NCI-H1092 treated with DMSO at 0.1 percent for 48 hours (cell line): Measurements from ENCODE around the gene IPO4.
A peak's percentile ranks its signal among the peaks of the same experiment; 100 is the strongest.
"Not testable (repeated sequence)": the region's sequence is repeated elsewhere in the genome, so short reads cannot be mapped to it uniquely, and the experiment has no call there.

Source experiments
- DNase-seq: peaks from one replicate; lab custom pipeline; 2025; lab: John Stamatoyannopoulos, UW

IPO4 gene, protein sequence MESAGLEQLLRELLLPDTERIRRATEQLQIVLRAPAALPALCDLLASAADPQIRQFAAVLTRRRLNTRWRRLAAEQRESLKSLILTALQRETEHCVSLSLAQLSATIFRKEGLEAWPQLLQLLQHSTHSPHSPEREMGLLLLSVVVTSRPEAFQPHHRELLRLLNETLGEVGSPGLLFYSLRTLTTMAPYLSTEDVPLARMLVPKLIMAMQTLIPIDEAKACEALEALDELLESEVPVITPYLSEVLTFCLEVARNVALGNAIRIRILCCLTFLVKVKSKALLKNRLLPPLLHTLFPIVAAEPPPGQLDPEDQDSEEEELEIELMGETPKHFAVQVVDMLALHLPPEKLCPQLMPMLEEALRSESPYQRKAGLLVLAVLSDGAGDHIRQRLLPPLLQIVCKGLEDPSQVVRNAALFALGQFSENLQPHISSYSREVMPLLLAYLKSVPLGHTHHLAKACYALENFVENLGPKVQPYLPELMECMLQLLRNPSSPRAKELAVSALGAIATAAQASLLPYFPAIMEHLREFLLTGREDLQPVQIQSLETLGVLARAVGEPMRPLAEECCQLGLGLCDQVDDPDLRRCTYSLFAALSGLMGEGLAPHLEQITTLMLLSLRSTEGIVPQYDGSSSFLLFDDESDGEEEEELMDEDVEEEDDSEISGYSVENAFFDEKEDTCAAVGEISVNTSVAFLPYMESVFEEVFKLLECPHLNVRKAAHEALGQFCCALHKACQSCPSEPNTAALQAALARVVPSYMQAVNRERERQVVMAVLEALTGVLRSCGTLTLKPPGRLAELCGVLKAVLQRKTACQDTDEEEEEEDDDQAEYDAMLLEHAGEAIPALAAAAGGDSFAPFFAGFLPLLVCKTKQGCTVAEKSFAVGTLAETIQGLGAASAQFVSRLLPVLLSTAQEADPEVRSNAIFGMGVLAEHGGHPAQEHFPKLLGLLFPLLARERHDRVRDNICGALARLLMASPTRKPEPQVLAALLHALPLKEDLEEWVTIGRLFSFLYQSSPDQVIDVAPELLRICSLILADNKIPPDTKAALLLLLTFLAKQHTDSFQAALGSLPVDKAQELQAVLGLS

DNA sequence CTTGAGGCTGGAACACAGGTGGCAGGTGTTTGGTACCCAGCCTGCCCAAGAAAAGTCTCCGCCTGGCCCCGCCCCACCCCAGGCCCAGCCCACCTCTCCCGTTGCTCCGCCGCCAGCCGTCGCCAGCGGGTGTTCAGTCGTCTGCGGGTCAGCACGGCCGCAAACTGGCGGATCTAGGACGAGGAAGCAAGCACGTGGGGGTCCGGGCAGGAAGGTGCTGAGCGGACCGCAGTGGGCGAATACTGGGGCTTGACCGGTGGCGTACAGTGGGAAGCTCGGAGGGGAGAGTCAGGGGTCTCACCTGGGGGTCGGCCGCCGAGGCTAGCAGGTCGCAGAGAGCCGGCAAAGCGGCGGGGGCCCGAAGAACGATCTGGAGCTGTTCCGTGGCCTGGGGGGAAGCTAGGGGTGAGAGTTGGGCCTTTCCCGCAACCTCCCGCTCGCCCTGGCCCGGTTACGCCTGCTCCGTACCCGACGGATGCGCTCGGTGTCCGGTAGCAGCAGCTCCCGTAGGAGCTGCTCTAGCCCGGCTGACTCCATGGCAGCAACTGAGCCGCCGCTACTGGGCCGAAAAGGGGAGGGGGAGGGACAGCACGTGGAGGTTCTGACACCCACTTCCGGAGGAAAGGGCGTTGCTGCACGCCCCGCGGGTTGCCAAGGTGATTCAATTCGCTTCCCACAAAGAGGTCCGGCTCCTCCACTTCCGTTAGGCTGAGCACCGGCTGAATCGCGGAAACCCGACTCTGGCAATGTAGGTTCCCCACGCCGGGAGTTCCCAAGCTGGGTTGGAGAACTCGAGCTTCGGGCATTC, at the start of gene IPO4:
Gene IPO4, minus strand, starts transcription at position 566 of the 808 bp plus-strand sequence. Its CDS starts 29 bp downstream, at position 537.
- DNase-seq: peak; percentile 99

DNA sequence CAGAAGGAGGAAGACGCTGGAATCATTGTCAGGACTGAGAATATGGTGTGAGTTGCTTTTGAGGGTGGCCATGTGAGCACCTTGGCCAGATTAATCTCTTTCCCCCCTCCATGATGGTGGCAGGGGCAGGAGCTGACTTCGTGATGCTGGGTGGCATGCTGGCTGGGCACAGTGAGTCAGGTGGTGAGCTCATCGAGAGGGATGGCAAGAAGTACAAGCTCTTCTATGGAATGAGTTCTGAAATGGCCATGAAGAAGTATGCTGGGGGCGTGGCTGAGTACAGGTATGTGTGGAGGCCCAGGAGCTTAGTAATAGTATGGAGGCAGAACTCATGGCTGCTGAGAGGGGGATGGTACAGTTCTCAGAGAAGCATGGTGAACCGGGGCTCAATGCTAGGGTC, 49.5 kb upstream of the IPO4 start:
- no peak for DNase-seq

GRCh38 chr14:24237463-24237955, 48.9 kb upstream of the IPO4 start:
- no peak for DNase-seq

DNA sequence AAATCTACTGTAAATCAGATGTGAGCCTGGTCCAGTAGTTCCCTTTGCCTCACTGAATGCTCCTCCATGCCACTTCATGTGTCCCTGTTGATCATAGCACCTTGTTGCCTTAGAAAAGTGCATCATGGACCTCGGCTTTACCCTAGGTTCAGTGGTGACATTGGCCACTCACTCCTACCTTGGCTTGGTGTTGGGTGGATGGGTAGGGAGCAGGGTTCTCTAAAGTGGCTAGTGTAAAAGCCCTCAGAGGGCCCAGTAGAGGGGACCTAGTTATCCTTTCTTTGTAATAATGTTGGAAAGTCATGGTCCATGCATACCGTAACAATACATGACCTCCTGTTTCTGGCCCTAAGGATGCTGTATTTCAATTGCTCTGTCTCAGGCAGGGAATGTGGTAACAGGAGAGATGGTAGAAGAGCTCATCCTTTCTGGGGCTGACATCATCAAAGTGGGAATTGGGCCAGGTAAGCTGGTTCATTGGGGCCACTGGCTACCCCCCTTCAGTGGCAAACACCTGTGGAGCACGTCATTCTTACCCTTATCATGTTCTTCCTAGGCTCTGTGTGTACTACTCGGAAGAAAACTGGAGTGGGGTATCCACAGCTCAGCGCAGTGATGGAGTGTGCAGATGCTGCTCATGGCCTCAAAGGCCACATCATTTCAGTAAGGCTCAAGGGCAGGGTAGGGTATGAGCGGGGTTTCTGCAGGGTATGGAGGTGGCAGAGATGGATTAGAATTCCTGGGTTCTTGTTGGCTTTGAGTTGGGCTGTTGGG, 48.3 kb upstream of the IPO4 start:
- DNase-seq: no peak

DNA sequence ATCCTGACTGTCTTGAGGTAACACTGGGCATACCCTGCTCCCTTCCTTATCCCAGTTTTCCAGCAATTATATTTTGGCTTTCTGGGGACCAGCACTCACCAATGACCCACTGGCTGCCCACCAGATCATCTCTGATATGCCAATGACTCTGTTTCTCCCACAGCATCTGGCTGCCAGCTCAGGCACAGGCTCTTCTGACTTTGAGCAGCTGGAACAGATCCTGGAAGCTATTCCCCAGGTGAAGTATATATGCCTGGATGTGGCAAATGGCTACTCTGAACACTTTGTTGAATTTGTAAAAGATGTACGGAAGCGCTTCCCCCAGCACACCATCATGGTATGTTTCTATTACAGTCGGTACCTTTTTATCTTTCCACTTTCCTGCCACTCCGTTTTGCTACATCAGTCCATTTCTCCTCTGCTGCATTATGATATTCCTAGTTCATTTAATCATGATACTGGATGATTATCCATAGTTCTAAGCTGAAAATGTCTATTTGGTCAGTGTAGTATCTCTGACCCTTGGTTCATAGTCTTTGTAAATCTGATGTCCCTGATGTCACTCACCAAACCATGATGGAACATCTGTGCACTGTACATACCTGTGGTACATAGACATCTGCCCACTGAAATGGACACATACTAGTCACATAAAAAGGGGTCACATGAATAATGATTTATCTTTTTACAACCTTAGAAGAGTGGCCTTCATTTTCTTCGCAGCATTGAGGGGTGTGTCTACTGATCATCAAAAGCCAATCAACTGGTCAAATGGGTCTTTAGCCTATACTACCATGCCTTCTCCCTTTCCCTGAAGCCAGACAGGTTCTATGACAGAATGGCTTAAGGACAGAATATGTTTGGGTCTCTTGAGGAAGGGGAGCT, 47.4 kb upstream of the IPO4 start:
- no peak for DNase-seq

DNA sequence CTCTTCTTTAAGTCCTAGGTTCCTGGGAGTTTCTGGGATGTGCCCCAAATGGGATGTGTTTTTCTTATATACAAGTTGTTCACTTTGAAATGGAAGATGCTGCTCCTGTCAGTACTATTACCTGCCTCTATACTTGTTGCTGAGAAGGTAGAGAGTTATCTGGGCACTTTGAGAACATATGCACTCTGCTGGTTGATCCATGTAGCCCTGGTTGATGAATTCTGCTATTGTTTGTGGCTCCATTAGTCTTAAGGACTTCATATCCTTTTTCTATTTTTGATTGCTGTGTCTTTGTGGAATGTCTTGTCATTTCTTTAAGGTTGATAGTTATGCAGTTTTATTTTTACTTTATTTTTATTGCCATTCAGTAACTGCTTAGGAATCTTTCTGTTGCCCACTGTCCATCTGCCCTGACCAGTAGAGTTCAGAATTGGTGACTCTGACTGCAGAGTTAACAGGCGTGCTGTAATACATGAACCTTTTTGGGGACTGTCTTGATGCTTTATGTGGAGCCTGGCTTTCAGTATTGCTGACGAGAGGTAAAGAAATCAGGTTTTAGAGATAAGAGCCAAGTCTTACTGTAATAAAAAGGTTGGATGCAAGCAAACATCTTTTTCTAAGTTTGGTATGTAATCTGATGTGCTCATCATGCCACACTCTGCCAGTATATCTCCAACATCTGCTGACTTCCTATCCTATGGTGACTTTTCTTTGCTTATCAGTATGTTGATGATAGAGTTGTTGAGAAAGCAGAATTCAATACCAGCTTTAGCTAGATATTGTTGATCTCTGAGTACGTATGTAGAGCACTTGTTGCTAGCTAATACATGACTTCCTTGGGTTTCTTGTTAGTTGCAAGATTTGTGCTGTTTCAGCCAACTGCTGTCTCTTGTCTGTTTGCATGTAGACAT, 45.7 kb upstream of the IPO4 start:
- DNase-seq: no peak

- no peak for DNase-seq
Measured at GRCh38 chr14:24233538-24233866, 44.9 kb upstream of the IPO4 start.

DNA sequence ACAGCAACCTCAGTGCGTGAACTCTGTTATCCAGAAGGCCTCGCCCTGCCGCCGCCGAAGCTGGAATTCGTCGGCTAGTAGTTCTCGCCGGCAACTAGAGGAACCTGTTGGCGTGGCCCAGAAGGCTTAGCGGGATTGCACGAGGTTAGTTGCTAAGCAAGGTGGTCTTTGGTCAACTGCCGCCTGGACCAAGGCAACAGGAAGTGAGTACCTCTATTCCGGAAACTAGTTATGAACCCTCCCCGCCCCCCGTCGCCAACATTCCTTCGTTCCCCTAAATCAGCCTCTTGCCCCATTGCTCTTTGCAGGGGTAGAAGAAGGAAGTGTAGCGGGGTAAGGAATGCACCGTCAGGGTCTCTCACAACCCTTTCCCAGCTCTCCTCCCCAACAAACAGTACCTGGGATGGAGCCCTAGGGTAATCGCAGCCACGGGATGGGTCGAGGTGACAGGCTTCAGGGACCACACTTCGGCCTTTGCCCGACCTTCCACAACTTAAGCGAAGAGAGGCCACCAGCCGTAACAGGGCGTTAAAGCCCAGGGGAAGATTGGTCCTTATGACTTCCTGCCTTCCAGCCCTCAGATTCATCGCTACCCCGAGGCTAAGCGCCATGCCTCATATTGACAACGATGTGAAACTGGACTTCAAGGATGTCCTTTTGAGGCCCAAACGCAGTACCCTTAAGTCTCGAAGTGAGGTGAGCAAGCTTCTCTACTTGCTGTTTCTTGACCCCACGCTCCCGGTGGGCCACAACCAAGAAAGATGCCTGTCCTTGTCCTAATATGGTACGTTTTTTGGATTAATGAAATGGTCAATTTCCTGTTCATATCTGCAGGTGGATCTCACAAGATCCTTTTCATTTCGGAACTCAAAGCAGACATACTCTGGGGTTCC, 44.3 kb upstream of the IPO4 start, which contains the start of gene GMPR2:
Gene GMPR2, plus strand, starts transcription at position 285 of the 893 bp plus-strand sequence. Its CDS starts 325 bp downstream, at position 610.
- DNase-seq: no peak

DNA sequence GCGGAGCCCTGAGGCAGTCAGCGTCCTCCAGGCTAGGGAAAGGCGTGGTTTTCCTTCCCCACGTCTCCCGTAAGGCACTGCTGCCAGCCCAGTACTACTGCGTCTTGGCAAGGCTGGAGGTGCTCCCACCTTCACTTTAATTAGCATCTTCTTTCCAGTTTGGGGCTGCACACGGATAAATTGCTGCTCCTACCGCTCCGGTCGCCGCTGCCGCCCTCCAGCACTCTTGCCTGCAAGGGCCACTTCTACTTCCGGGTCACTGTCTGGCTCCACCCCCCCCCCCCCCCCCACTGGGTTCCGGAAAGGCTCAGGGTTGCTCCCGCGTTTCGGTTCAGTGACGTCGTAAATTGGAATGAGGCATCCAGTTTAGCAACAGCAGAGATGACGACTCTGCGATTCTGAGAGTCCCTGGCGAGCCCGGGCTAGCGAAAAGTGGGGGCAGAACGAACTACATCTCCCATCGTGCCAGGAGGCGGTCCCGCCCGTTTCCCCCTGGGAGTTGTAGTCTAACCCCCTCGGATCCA, 43.6 kb upstream of the IPO4 start, which contains the start of gene NEDD8:
Gene NEDD8, minus strand, starts transcription at position 247 of the 524 bp plus-strand sequence. Its CDS starts 100 bp downstream, at position 147.
- peak; percentile 97 for DNase-seq

- no peak for DNase-seq
Measured at GRCh38 chr14:24231263-24232120, 42.9 kb upstream of the IPO4 start.

DNA sequence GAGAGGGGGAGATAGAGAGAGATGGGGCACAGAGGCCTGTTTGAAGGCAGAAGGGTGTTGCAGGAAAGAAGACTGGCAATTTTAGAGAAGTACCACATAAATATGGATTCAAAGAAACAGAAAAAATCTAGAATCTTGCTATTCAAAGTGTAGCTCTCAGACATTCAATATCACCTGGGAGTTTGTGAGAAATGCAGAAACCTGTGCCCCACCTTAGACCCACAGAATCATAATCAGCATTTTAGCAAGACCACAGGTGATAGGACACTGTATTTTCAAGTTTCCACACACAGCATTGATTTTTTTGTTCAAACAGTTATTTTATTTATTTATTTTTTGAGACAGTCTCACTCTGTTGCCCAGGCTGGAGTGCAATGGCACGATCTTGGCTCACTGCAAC, 40.3 kb upstream of the IPO4 start:
- no peak for DNase-seq

GRCh38 chr14:24226473-24226872, 37.9 kb upstream of the IPO4 start:
- no peak for DNase-seq

- no peak for DNase-seq
Measured at GRCh38 chr14:24224618-24225071, 36.0 kb upstream of the IPO4 start.

DNA sequence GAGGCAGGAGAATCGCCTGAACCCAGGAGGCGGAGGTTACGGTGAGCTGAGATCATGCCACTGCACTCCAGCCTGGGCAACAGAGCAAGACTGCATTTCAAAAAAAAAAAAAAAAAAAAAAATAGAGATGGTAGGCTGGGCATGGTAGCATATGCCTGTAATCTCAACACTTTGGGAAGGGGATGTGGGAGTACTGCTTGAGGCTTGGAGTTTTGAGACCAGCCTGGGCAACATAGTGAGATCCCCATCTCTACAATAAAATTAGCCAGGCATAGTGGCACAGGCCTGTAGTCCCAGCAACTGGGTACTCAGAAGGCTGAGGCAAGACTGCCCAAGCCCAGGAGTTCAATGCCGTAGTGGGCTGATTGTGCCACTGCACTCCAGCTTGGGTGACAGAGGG, 34.4 kb upstream of the IPO4 start:
- DNase-seq: not testable (repeated sequence)

DNA sequence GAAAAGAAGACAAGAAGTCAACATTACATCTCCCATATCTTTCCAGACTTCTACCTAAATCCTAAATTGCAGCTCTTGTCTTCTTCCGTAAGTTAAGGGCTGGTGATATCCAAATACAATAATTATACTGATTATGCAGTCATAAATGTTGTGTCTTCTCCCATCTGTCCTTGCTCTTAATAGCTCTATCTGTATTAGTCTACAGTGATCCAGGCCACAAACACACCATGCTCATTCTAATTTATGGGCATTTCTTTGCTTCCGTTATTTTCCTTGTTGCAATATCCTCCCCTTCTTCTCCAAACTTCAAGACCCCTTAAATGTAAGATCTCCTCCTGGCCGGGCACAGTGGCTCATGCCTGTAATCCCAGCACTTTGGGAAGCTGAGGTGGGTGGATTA, 30.9 kb upstream of the IPO4 start:
- no peak for DNase-seq

GRCh38 chr14:24219080-24219479, 30.5 kb upstream of the IPO4 start:
- no peak for DNase-seq
